Uterus (tissue), 2 donors: ENCODE data around the gene RAD51B.
"Not testable (repeated sequence)": the region's sequence is repeated elsewhere in the genome, so short reads cannot be mapped to it uniquely, and the experiment has no call there.

Experiments used
- POLR2A ChIP-seq, 2 donors: fragments of 450-650 bp; IDR thresholded peaks; one replicate each; pipeline ENCODE4 v1.6.1; 2016; ENCODE audit warnings: antibody characterized with exemption in 2 of 2, mild to moderate bottlenecking in 1 of 2, moderate library complexity in 1 of 2
- TF ChIP-seq, protein P1 (sequence below), 4 experiments: fragments of 200-600 bp in 2 of 4; fragments of 450-650 bp in 2 of 4; sonication (generic) in 2 of 4; IDR thresholded peaks; one replicate each; pipeline ENCODE4 v1.5.1; 2016 to 2019; ENCODE audit warnings: antibody characterized with exemption in 4 of 4, mild to moderate bottlenecking in 2 of 4, moderate library complexity in 1 of 4

GRCh38 chr14:67988210-67988609, 168.6 kb downstream of the RAD51B start:
- TF ChIP-seq, protein P1, sequence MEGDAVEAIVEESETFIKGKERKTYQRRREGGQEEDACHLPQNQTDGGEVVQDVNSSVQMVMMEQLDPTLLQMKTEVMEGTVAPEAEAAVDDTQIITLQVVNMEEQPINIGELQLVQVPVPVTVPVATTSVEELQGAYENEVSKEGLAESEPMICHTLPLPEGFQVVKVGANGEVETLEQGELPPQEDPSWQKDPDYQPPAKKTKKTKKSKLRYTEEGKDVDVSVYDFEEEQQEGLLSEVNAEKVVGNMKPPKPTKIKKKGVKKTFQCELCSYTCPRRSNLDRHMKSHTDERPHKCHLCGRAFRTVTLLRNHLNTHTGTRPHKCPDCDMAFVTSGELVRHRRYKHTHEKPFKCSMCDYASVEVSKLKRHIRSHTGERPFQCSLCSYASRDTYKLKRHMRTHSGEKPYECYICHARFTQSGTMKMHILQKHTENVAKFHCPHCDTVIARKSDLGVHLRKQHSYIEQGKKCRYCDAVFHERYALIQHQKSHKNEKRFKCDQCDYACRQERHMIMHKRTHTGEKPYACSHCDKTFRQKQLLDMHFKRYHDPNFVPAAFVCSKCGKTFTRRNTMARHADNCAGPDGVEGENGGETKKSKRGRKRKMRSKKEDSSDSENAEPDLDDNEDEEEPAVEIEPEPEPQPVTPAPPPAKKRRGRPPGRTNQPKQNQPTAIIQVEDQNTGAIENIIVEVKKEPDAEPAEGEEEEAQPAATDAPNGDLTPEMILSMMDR (IDR thresholded peaks at IDR 0.05), result not testable (repeated sequence)
- TF ChIP-seq POLR2A (IDR thresholded peaks at IDR 0.05), result not testable (repeated sequence)
